H1 (cell line): Measurements from ENCODE around the gene TEKT4. TPM values are rescaled to one million over a fixed set of nuclear protein-coding genes. Genes with fewer than 3 reads are reported as not detected.
"Not testable (repeated sequence)": the region's sequence is repeated elsewhere in the genome, so short reads cannot be mapped to it uniquely, and the experiment has no call there.

Source experiments
- CTCF ChIA-PET: fragments of 300-600 bp; sonication (Branson Sonifier 250); formaldehyde crosslinking; loops from one replicate; lab custom pipeline; 2021; ENCODE audit not compliant: partially characterized antibody; lab: Charles Lee
- POLR2A ChIA-PET: fragments of 300-600 bp; sonication (Branson Sonifier 250); formaldehyde crosslinking; loops from one replicate; lab custom pipeline; 2021; ENCODE audit warnings: inconsistent platforms; ENCODE audit not compliant: partially characterized antibody; lab: Charles Lee
- DNase-seq, 2 experiments: peaks; one replicate each; pipeline versions ENCODE4 v3.0.0 to v3.0.0-alpha.2; 2010 to 2022; ENCODE audit warnings: low spot score in 2 of 2, low read depth in 1 of 2, mixed read lengths in 1 of 2
- FAIRE-seq: peaks from 2 replicates; lab custom pipeline; 2011; peaks lifted over from hg19 to GRCh38; lab: Jason Lieb, UNC
- H2AFZ ChIP-seq: 2 replicates; pipeline ENCODE4 v1.8.1; 2012; ENCODE audit warnings: low read length, inconsistent platforms
- H2AK5ac ChIP-seq: 2 replicates; pipeline ENCODE4 v1.6.1; 2013; ENCODE audit warnings: low read depth, low read length
- H2BK120ac ChIP-seq: replicated peaks from 2 replicates; pipeline ENCODE3; 2013; ENCODE audit warnings: low read depth, low read length, inconsistent platforms
- H2BK12ac ChIP-seq: 2 replicates; pipeline ENCODE4 v1.6.1; 2013; ENCODE audit warnings: low read depth, low read length
- H2BK15ac ChIP-seq: 2 replicates; pipeline ENCODE4 v1.6.1; 2013; ENCODE audit warnings: low read length
- H2BK20ac ChIP-seq: 2 replicates; pipeline ENCODE4 v1.6.1; 2013; ENCODE audit warnings: low read length
- H2BK5ac ChIP-seq: 2 replicates; pipeline ENCODE4 v1.6.1; 2013; ENCODE audit warnings: low read depth, low read length
- H3K14ac ChIP-seq: 2 replicates; pipeline ENCODE4 v1.6.1; 2013; ENCODE audit warnings: inconsistent platforms; ENCODE audit not compliant: insufficient read length
- H3K18ac ChIP-seq: 2 replicates; pipeline ENCODE4 v1.6.1; 2013; ENCODE audit warnings: low read length; ENCODE audit errors: extremely low read depth
- H3K23ac ChIP-seq: 2 replicates; pipeline ENCODE4 v1.6.1; 2013; ENCODE audit warnings: inconsistent platforms; ENCODE audit not compliant: insufficient read length
- H3K23me2 ChIP-seq: 2 replicates; pipeline ENCODE4 v1.6.1; 2013; ENCODE audit warnings: low read depth, low read length
- H3K27ac ChIP-seq: 2 replicates; pipeline ENCODE4 v1.6.1; 2011; ENCODE audit warnings: low read depth, low read length, inconsistent platforms
- H3K27me3 ChIP-seq, 4 experiments: replicated peaks in 1 of 4; 1 replicate in 1 of 4; 2 replicates in 3 of 4; pipeline versions ENCODE4 v1.6.1 to v1.8.1; 2011 to 2013; ENCODE audit warnings: low read length in 3 of 4, mild to moderate bottlenecking in 3 of 4, inconsistent platforms in 2 of 4, mixed read lengths in 2 of 4, moderate library complexity in 1 of 4; ENCODE audit not compliant: control insufficient read depth in 3 of 4, insufficient read depth in 3 of 4; ENCODE audit errors: extremely low read depth in 1 of 4
- H3K36me3 ChIP-seq, 4 experiments: 2 replicates each; pipeline versions ENCODE4 v1.6.1 to v1.8.1; 2011 to 2013; ENCODE audit warnings: mild to moderate bottlenecking in 4 of 4, low read length in 3 of 4, moderate library complexity in 2 of 4, control low read depth in 1 of 4, inconsistent platforms in 1 of 4; ENCODE audit not compliant: insufficient read depth in 4 of 4, control insufficient read depth in 2 of 4
- H3K4ac ChIP-seq: replicated peaks from 2 replicates; pipeline ENCODE3; 2013; ENCODE audit warnings: low read length, low read depth, mixed read lengths, inconsistent platforms; ENCODE audit not compliant: insufficient read length
- H3K4me1 ChIP-seq, 4 experiments: replicated peaks in 1 of 4; 1 replicate in 1 of 4; 2 replicates in 3 of 4; pipeline versions ENCODE4 v1.6.1 to v1.8.1; 2011 to 2013; ENCODE audit warnings: low read length in 3 of 4, inconsistent platforms in 2 of 4, mixed read lengths in 1 of 4; ENCODE audit not compliant: insufficient read depth in 4 of 4, control insufficient read depth in 3 of 4
- H3K4me2 ChIP-seq, 2 experiments: 2 replicates each; pipeline versions ENCODE4 v1.6.1 to v1.8.1; 2011 to 2013; ENCODE audit warnings: low read depth in 2 of 2, low read length in 2 of 2, control low read depth in 1 of 2, inconsistent platforms in 1 of 2, mild to moderate bottlenecking in 1 of 2; ENCODE audit not compliant: insufficient read depth in 1 of 2
- H3K4me3 ChIP-seq, 4 experiments: fragments of 200-600, 300-600 bp in 1 of 4; sonication (generic), shearing (Covaris generic), sonication (Bioruptor Twin) in 1 of 4; 2 replicates each; pipeline versions ENCODE4 v1.5.1 to v1.8.1; 2011 to 2016; ENCODE audit warnings: low read length in 4 of 4, low read depth in 3 of 4, control low read depth in 2 of 4, inconsistent platforms in 2 of 4, mild to moderate bottlenecking in 2 of 4, mixed read lengths in 1 of 4, moderate library complexity in 1 of 4; ENCODE audit not compliant: insufficient read depth in 2 of 4; ENCODE audit errors: extremely low read depth in 1 of 4
- H3K56ac ChIP-seq: replicated peaks from 2 replicates; pipeline ENCODE3; 2013; ENCODE audit warnings: low read depth, mild to moderate bottlenecking, mixed read lengths, low read length, inconsistent platforms; ENCODE audit not compliant: insufficient read length
- H3K79me1 ChIP-seq: 2 replicates; pipeline ENCODE4 v1.6.1; 2013; ENCODE audit warnings: low read depth, low read length, control low read depth
- H3K79me2 ChIP-seq, 2 experiments: 2 replicates each; pipeline versions ENCODE4 v1.6.1 to v1.8.1; 2012 to 2013; ENCODE audit warnings: low read length in 2 of 2, mild to moderate bottlenecking in 2 of 2, inconsistent platforms in 1 of 2; ENCODE audit not compliant: insufficient read depth in 2 of 2, control insufficient read depth in 1 of 2
- H3K9ac ChIP-seq, 4 experiments: replicated peaks in 1 of 4; 1 replicate in 1 of 4; 2 replicates in 3 of 4; pipeline versions ENCODE4 v1.6.1 to v1.8.1; 2011 to 2013; ENCODE audit warnings: low read depth in 3 of 4, low read length in 3 of 4, control low read depth in 2 of 4, mild to moderate bottlenecking in 2 of 4, moderate library complexity in 2 of 4, inconsistent platforms in 1 of 4; ENCODE audit errors: extremely low read depth in 1 of 4
- H3K9me3 ChIP-seq, 2 experiments: 2 replicates each; pipeline versions ENCODE4 v1.6.1 to v1.8.1; 2012 to 2013; ENCODE audit warnings: mild to moderate bottlenecking in 2 of 2, moderate library complexity in 2 of 2, control low read depth in 1 of 2, inconsistent platforms in 1 of 2, low read depth in 1 of 2, low read length in 1 of 2, mixed read lengths in 1 of 2; ENCODE audit not compliant: insufficient read depth in 2 of 2
- H4K20me1 ChIP-seq, 2 experiments: replicated peaks in 1 of 2; 2 replicates each; pipeline versions ENCODE3 to v1.8.1; 2011 to 2013; ENCODE audit warnings: inconsistent platforms in 2 of 2, low read length in 2 of 2, mild to moderate bottlenecking in 1 of 2; ENCODE audit not compliant: insufficient read depth in 2 of 2, control insufficient read depth in 1 of 2
- H4K5ac ChIP-seq: 2 replicates; pipeline ENCODE4 v1.6.1; 2013; ENCODE audit warnings: low read length, low read depth, mixed read lengths, inconsistent platforms; ENCODE audit not compliant: insufficient read length
- H4K8ac ChIP-seq: 2 replicates; pipeline ENCODE4 v1.8.0; 2013; ENCODE audit warnings: mild to moderate bottlenecking, moderate library complexity, low read length, inconsistent platforms; ENCODE audit not compliant: insufficient read depth; ENCODE audit errors: extremely low read depth
- H4K91ac ChIP-seq: replicated peaks from 2 replicates; pipeline ENCODE3; 2013; ENCODE audit warnings: low read length, mixed read lengths, inconsistent platforms; ENCODE audit not compliant: insufficient read length
- WGBS, 2 experiments: shearing (Covaris generic) in 1 of 2; methylation state at CpG; one replicate each; pipeline versions ENCODE4 v1.1.6 to v1.1.7; 2013 to 2015; ENCODE audit warnings: low lambda C conversion rate in 2 of 2, mixed read lengths in 2 of 2, inconsistent platforms in 1 of 2, low coverage in 1 of 2, missing lambda C conversion rate in 1 of 2; ENCODE audit not compliant: insufficient replicate concordance in 2 of 2, insufficient coverage in 1 of 2, insufficient read length in 1 of 2; ENCODE audit errors: extremely low coverage in 1 of 2, missing lambda C conversion rate in 1 of 2; 5-methylcytosine and 5-hydroxymethylcytosine counted together
- polyA plus RNA-seq, 7 experiments: library from polyadenylated mRNA; depleted of rRNA in 3 of 7; stranded (reverse) in 5 of 7; unstranded in 2 of 7; fragments of >200 nt in 5 of 7; fragments of 200-250 nt in 2 of 7; gene quantifications; 1 replicate in 5 of 7; 2 replicates in 1 of 7; 4 replicates in 1 of 7; pipeline versions ENCODE4 v1.2.1 to v1.2.3, GENCODE V29; 2011 to 2013; ENCODE audit warnings: missing spikeins in 2 of 7, mixed read lengths in 2 of 7
- total RNA-seq: library from RNA; stranded (reverse); fragmentation: NEBNext Ultra II Directional; extraction: Animal tissue kit (Norgen Biotek cat#: 25700); gene quantifications from 2 replicates; pipeline ENCODE4 v1.2.1, GENCODE V29; 2021

The TEKT4 gene
- total and polyA plus RNA-seq, 2 of the 8 experiments (the other 6 are each of a cell fraction or from before 2014, with no cell fraction given) = not detected

DNA sequence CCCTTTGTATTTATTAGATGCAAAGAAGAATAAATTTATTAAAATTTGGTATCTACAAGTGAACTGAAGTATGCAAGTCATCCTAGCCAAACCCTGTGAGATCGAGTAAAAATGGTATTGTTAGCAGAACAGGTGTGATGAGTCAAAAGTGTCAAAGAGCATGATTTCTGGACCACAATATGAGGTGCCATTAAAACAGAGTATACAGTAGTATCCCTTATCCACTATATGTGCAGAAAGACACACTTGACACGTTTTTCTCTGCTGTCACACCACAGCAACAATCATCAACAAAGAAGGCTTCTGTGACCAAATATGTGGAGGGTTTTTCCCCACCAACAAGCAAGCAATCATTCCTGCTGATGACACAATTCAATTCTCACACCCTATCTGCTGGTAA, 32.0 kb upstream of the TEKT4 start:
- H4K8ac ChIP-seq, H2BK12ac ChIP-seq, H2AK5ac ChIP-seq, H3K79me1 ChIP-seq, H3K4me1 ChIP-seq, H4K91ac ChIP-seq, H3K14ac ChIP-seq, FAIRE-seq, POLR2A ChIA-PET, CTCF ChIA-PET, H4K20me1 ChIP-seq, H2AFZ ChIP-seq, H3K18ac ChIP-seq, H3K27ac ChIP-seq, H3K9ac ChIP-seq, H3K23ac ChIP-seq, H4K5ac ChIP-seq, H3K23me2 ChIP-seq, H3K4me2 ChIP-seq, H3K4me3 ChIP-seq, H3K79me2 ChIP-seq, H3K4ac ChIP-seq, DNase-seq, H2BK15ac ChIP-seq, H3K36me3 ChIP-seq, H2BK120ac ChIP-seq, H3K56ac ChIP-seq, H2BK5ac ChIP-seq, H3K27me3 ChIP-seq, H2BK20ac ChIP-seq: not testable (repeated sequence)
- H3K9me3 ChIP-seq = peaks cover 0 to 14% of the 10 kb centered on the region in 2 experiments; a peak in 2 of 4 replicates
- 47% methylated on average over 2 of the region's 2 CpGs; no CpG with 5 or more reads in 1 of the 2 experiments for WGBS, 2 experiments

DNA sequence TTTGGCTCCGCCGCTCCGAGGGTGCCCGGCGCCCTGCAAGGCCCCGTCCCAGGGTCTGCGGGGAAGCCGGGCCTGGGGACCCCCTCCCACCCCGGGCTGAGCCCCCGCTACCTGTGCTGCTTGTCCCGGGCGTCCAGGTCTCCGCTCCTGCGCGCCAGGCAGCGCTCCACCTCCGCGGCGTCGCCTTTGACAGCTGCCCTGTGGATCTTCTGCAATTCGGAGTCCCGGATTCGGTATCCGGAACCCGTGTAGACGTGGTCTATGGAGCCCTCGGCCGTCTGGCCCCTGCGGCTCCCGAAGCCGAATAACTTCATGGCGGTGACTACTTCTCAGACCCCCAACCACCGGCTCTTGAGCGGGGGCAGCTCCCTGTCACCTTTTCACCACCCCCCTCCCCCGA, 14.4 kb upstream of the TEKT4 start:
- H3K79me2 ChIP-seq, H4K5ac ChIP-seq, H2BK20ac ChIP-seq, H4K20me1 ChIP-seq, H2BK5ac ChIP-seq, H3K23ac ChIP-seq, H2BK12ac ChIP-seq, H3K4me1 ChIP-seq, H4K8ac ChIP-seq, H3K4ac ChIP-seq, H3K18ac ChIP-seq, H3K79me1 ChIP-seq, H3K23me2 ChIP-seq, H3K14ac ChIP-seq, H3K9ac ChIP-seq, POLR2A ChIA-PET, H2AFZ ChIP-seq, H3K4me2 ChIP-seq, H2BK120ac ChIP-seq, CTCF ChIA-PET, H3K56ac ChIP-seq, H3K4me3 ChIP-seq, FAIRE-seq, H2AK5ac ChIP-seq, H3K27ac ChIP-seq, H2BK15ac ChIP-seq, H3K36me3 ChIP-seq, H4K91ac ChIP-seq, H3K27me3 ChIP-seq: not testable (repeated sequence)
- peaks cover 6 to 44% of the 10 kb centered on the region in 2 experiments; a peak in 3 of 4 replicates for H3K9me3 ChIP-seq
- WGBS, 2 experiments = 85% methylated on average over 4 of the region's 35 CpGs; no CpG with 5 or more reads in 1 of the 2 experiments
- DNase-seq = peak in 1 of 2 experiments; percentile 54
